Fibroblast of skin of abdomen (primary cell): Measurements from ENCODE around the gene PNPLA5.
"Not testable (repeated sequence)": the region's sequence is repeated elsewhere in the genome, so short reads cannot be mapped to it uniquely, and the experiment has no call there.

ENCODE experiments used
- DNase-seq: peaks from one replicate; pipeline ENCODE4 v3.0.0-alpha.2; 2013

The PNPLA5 gene

GRCh38 chr22:43880541-43880991, 11.2 kb downstream of the PNPLA5 start:
- no peak for DNase-seq

GRCh38 chr22:43879901-43880540, 11.8 kb downstream of the PNPLA5 start:
- no peak for DNase-seq

GRCh38 chr22:43878831-43879550, 12.8 kb downstream of the PNPLA5 start:
- DNase-seq: no peak

GRCh38 chr22:43878079-43878795, 13.6 kb downstream of the PNPLA5 start:
- DNase-seq: no peak

GRCh38 chr22:43876866-43877509, 14.8 kb downstream of the PNPLA5 start:
- DNase-seq: no peak

GRCh38 chr22:43869799-43870198, 22.0 kb downstream of the PNPLA5 start:
- no peak for DNase-seq

- DNase-seq: not testable (repeated sequence)
Measured at GRCh38 chr22:43869001-43869400, 22.8 kb downstream of the PNPLA5 start.

- peak; percentile 65 for DNase-seq
Measured at GRCh38 chr22:43867839-43868635, 23.8 kb downstream of the PNPLA5 start.

- no peak for DNase-seq
Measured at GRCh38 chr22:43862882-43863202, 29.0 kb downstream of the PNPLA5 start.

GRCh38 chr22:43862074-43862881, 29.5 kb downstream of the PNPLA5 start, which contains the start of gene SULT4A1:
Gene SULT4A1 (minus strand): TSS chr22:43862513. CDS start chr22:43862382, 131 bp downstream.
- DNase-seq: peak; percentile 61

- DNase-seq: peak; percentile 26
Measured at GRCh38 chr22:43861529-43861928, 30.3 kb downstream of the PNPLA5 start.

GRCh38 chr22:43860831-43861230, 31.0 kb downstream of the PNPLA5 start:
- DNase-seq: no peak

- DNase-seq: no peak
Measured at GRCh38 chr22:43860126-43860525, 31.7 kb downstream of the PNPLA5 start.

GRCh38 chr22:43859621-43860020, 32.2 kb downstream of the PNPLA5 start:
- DNase-seq: no peak

- DNase-seq: no peak
Measured at GRCh38 chr22:43859176-43859575, 32.6 kb downstream of the PNPLA5 start.

GRCh38 chr22:43858156-43858895, 33.5 kb downstream of the PNPLA5 start:
- DNase-seq: no peak

GRCh38 chr22:43857367-43857766, 34.4 kb downstream of the PNPLA5 start:
- DNase-seq: no peak

- DNase-seq: no peak
Measured at GRCh38 chr22:43855431-43855830, 36.4 kb downstream of the PNPLA5 start.

- no peak for DNase-seq
Measured at GRCh38 chr22:43854786-43855271, 37.0 kb downstream of the PNPLA5 start.

GRCh38 chr22:43854121-43854785, 37.6 kb downstream of the PNPLA5 start:
- no peak for DNase-seq
